ENCODE measurements around the gene RPS6KB2. TPM values are rescaled to one million over a fixed set of nuclear protein-coding genes. Genes with fewer than 3 reads are reported as not detected.

Gene RPS6KB2
- polyA plus RNA-seq, 4 donors, result 39.0 to 88.1 (median 74.3) TPM

DNA sequence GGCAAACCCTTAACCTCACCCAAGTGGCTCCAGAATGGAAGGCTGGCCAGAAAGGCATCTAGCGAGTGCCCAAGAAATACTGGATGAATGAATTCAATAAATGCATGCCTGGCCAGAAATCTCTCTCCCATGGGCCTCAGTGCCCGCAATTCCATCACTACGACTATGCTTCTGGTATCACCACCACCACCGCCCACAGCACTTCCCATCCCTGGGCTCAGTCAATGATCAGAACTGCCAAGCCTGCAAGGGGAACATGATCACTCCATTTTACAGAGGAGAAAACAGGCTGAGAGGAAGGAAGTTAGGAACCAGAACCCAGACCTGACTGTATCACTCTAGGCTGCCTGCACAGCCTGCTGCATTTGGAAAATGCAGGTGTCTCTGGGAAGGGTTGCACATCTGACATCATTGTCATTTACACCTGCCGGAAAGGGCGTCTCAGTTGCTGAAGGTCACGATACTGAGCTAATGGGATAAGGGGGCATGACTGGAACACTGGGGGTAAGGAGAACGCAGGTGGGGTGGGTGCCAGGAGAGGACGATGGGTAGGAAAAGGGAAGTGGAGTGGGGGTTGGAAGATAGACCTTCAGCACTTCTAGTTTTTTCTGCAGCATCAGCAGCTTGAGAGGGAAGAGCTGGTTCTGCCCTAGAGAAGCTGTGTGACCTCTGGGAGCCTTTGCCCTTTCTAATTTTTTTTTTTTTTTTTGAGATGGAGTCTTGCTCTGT lies 21.0 kb downstream of the RPS6KB2 start:
- peaks cover 0 to 4% (median 2%) of the 10 kb centered on the region in 3 donors for H3K4me1 ChIP-seq (ENCODE audit: control insufficient read depth in 3 of 3, insufficient read depth in 2 of 3, low read depth in 1 of 3, low read length in 2 of 3)
- DNase-seq (no peak), FAIRE-seq (no peak)
- H3K4me3 ChIP-seq (ENCODE audit: low read depth in 1 of 3, low read length in 3 of 3), result no peak overlapping the region
- H3K9me3 ChIP-seq (ENCODE audit: control insufficient read depth in 2 of 2, insufficient read depth in 1 of 2, low read depth in 1 of 2, low read length in 1 of 2), result no peaks in the 10 kb centered on the region
- H3K27me3 ChIP-seq (ENCODE audit: control insufficient read depth in 3 of 3, insufficient read depth in 3 of 3, low read length in 3 of 3), result no peaks in the 10 kb centered on the region
- peaks cover 0 to 2% (median 0%) of the 10 kb centered on the region in 3 donors for H3K36me3 ChIP-seq (ENCODE audit: control insufficient read depth in 3 of 3, insufficient read depth in 2 of 3, low read depth in 1 of 3, low read length in 3 of 3)
- 45 to 58% (median 49%) methylated on average over 9 of the region's 9 CpGs for WGBS, 3 donors
- peak overlapping the region in 1 of 3 donors; percentile 1 for H3K27ac ChIP-seq (ENCODE audit: low read depth in 1 of 3, low read length in 2 of 3)

DNA sequence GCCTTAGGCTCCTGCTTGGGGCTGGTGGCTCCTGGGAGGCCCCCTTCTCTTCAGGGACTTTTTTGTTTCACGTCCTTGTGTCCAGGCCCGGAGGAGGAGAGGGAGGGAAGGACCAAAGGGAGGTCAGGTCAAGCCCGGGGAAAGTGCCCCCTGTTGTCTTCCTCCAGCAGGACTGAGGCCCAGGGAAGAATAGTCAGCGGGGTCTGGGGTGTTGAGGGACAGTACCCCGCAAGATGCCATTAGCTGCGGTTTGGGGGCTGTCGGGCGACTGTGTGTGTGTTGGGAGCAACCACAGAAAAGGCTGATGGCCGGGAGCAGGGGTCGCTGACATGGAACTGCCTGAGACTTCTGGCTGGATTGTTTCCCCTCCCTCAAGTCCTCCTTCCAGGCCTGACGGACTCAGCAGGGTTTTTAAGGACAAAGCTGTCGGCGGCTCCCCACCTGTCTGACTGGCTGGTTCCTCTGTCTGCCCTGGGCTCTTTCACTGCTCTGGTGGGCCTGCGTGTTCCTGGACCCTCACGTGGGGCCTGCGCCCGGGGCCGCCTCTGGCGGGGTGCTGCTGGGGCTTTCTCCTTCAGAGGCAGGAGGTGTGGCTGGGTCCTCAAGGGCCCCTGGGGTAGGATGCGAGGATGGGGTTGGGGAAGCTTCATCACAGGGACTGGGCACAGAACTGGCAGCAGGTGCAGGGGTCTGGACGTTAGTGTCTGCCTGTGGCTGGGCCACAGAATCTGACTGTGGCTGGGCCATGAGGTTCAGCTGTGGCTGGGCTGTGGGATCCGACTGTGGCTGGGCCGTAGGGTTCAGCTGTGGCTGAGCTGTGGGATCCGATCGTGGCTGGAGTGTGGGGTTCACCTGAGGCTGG lies 22.7 kb downstream of the RPS6KB2 start:
- H3K9me3 ChIP-seq (ENCODE audit: control insufficient read depth in 2 of 2, insufficient read depth in 1 of 2, low read depth in 1 of 2, low read length in 1 of 2), result no peaks in the 10 kb centered on the region
- no peaks in the 10 kb centered on the region for H3K36me3 ChIP-seq (ENCODE audit: control insufficient read depth in 3 of 3, insufficient read depth in 2 of 3, low read depth in 1 of 3, low read length in 3 of 3)
- FAIRE-seq (no peak), DNase-seq (no peak)
- H3K4me3 ChIP-seq (ENCODE audit: low read depth in 1 of 3, low read length in 3 of 3), result no peak overlapping the region
- no peaks in the 10 kb centered on the region for H3K27me3 ChIP-seq (ENCODE audit: control insufficient read depth in 3 of 3, insufficient read depth in 3 of 3, low read length in 3 of 3)
- no peak overlapping the region for H3K27ac ChIP-seq (ENCODE audit: low read depth in 1 of 3, low read length in 2 of 3)
- no peaks in the 10 kb centered on the region for H3K4me1 ChIP-seq (ENCODE audit: control insufficient read depth in 3 of 3, insufficient read depth in 2 of 3, low read depth in 1 of 3, low read length in 2 of 3)
- 89 to 95% (median 90%) methylated on average over 25 of the region's 25 CpGs for WGBS, 3 donors

DNA sequence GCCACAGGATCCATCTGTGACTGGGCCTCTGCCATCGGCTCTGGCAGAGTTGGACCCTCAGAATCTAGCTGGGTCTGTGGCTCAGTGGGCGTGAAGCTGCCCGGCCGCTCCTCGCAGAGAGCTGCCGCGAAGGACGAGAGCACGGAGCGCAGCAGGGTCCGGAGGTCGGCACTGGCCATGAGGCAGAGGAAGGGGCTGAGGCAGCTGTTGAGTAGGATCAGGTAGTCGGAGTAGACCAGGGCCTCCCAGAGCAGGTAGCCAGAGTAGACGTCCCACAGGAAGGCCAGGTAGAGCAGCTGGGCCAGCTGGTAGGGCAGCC lies 23.3 kb downstream of the RPS6KB2 start:
- Histone ChIP-seq H3K27me3 (ENCODE audit: control insufficient read depth in 3 of 3, insufficient read depth in 3 of 3, low read length in 3 of 3) (peaks cover 0 to 3% (median 0%) of the 10 kb centered on the region in 3 donors), H3K9me3 (ENCODE audit: control insufficient read depth in 2 of 2, insufficient read depth in 1 of 2, low read depth in 1 of 2, low read length in 1 of 2) (no peaks in the 10 kb centered on the region), H3K36me3 (ENCODE audit: control insufficient read depth in 3 of 3, insufficient read depth in 2 of 3, low read depth in 1 of 3, low read length in 3 of 3) (no peaks in the 10 kb centered on the region), H3K4me3 (ENCODE audit: low read depth in 1 of 3, low read length in 3 of 3) (no peak overlapping the region), H3K27ac (ENCODE audit: low read depth in 1 of 3, low read length in 2 of 3) (no peak overlapping the region), H3K4me1 (ENCODE audit: control insufficient read depth in 3 of 3, insufficient read depth in 2 of 3, low read depth in 1 of 3, low read length in 2 of 3) (no peaks in the 10 kb centered on the region)
- DNase-seq (no peak), FAIRE-seq (no peak)
- 90 to 94% (median 92%) methylated on average over 14 of the region's 14 CpGs for WGBS, 3 donors

DNA sequence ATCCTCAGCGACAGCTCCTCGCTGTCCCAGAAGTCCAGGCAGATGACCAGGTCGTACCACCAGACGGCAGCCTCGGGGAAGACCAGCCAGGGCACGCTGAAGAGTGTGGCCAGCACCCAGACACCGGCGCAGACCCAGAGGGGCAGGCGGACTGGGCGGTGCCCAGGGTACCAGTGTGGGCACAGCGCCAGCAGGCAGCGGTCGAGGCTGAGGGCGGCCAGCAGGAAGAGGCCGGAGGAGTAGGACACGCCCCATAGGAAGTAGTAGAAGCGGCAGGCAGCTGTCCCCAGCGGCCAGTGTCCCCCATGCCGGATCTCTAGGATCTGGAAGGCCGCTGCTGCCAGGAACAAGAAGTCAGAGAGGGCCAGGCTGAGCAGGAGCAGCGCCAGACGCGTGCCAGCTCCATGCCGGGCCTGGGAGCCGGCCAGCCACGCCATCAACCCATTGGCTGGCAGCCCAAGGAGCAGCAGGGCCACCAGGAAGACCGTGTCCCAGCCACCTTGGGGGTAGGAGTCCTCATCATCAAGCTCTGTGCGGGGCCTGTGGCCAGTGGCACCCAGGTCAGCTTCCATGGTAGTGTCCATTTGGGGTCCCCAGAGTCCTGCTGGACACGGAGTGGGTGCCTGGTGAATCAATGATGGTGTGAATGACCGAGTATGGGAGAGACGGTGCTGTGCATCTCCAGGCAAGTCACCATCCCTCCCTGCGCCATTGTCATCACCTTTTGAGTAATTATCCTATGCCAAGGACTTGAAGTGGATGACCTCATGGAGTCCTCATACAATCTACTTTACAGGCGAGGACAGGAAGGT lies 24.1 kb downstream of the RPS6KB2 start, which contains the start of gene GPR152:
GPR152 (minus strand) TSS at position 589 of the 812 bp plus-strand sequence; CDS start at position 584, 5 bp downstream.
- no peak for DNase-seq
- no peaks in the 10 kb centered on the region for H3K36me3 ChIP-seq (ENCODE audit: control insufficient read depth in 3 of 3, insufficient read depth in 2 of 3, low read depth in 1 of 3, low read length in 3 of 3)
- no peaks in the 10 kb centered on the region for H3K4me1 ChIP-seq (ENCODE audit: control insufficient read depth in 3 of 3, insufficient read depth in 2 of 3, low read depth in 1 of 3, low read length in 2 of 3)
- WGBS, 3 donors, result 82 to 84% (median 83%) methylated on average over 33 of the region's 33 CpGs
- no peak within 1 kb of the TSS for H3K27ac ChIP-seq (ENCODE audit: low read depth in 1 of 3, low read length in 2 of 3)
- H3K27me3 ChIP-seq (ENCODE audit: control insufficient read depth in 3 of 3, insufficient read depth in 3 of 3, low read length in 3 of 3), result peaks cover 0 to 3% (median 0%) of the 10 kb centered on the region in 3 donors
- H3K9me3 ChIP-seq (ENCODE audit: control insufficient read depth in 2 of 2, insufficient read depth in 1 of 2, low read depth in 1 of 2, low read length in 1 of 2), result no peaks in the 10 kb centered on the region
- FAIRE-seq, result no peak
- H3K4me3 ChIP-seq (ENCODE audit: low read depth in 1 of 3, low read length in 3 of 3), result no peak within 1 kb of the TSS

DNA sequence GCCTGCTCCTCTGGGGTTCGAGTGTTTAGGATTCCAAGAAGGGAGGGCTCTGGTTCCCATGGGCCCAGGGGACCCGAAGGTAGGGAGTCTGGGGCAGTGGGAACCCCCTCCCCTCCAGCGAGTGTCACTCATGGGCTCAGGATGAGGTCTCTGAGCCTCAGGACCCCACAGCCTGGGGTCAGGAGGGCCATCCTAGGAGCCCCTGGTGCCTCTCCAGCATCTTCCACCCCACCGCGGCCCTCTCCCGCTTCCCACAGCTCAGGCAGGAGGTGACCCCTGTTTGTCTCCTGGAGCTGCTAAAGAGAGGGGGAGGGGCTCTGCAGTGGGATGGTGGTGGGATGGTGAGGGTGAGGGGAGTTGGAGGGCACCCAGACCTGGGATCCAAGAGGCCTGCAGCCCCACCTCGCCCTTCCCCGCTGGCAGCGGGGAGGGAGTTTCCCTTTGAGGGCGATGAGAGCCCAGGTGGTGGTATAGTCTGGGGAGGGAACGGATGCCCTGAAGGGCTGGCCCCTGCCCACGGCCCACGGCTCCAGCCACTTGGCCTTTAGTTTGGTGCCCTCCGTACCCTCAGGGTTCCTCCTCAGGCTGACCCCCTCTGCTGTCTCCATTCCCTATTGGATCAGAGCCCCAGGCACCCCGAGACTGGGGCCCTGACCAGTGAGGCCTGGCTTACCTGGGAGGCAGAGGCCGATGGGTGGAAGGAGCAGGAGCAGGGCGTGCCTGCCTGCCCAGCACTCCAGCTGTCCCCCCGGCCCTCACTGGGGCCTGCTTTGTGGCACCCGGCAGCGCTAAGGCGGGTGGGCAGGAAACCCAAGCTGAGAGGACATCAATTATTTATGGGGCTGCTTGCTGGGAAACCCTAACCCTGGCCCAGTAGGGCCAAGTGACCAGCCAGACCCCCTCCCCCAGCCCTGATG lies 25.8 kb downstream of the RPS6KB2 start:
- Histone ChIP-seq H3K4me3 (ENCODE audit: low read depth in 1 of 3, low read length in 3 of 3) (no peak overlapping the region), H3K27me3 (ENCODE audit: control insufficient read depth in 3 of 3, insufficient read depth in 3 of 3, low read length in 3 of 3) (peaks cover 0 to 3% (median 0%) of the 10 kb centered on the region in 3 donors), H3K4me1 (ENCODE audit: control insufficient read depth in 3 of 3, insufficient read depth in 2 of 3, low read depth in 1 of 3, low read length in 2 of 3) (no peaks in the 10 kb centered on the region), H3K36me3 (ENCODE audit: control insufficient read depth in 3 of 3, insufficient read depth in 2 of 3, low read depth in 1 of 3, low read length in 3 of 3) (peaks cover 0 to 2% (median 0%) of the 10 kb centered on the region in 3 donors), H3K27ac (ENCODE audit: low read depth in 1 of 3, low read length in 2 of 3) (no peak overlapping the region), H3K9me3 (ENCODE audit: control insufficient read depth in 2 of 2, insufficient read depth in 1 of 2, low read depth in 1 of 2, low read length in 1 of 2) (no peaks in the 10 kb centered on the region)
- no peak for DNase-seq
- FAIRE-seq, result no peak
- 92% methylated on average over 21 of the region's 21 CpGs for WGBS, 3 donors

DNA sequence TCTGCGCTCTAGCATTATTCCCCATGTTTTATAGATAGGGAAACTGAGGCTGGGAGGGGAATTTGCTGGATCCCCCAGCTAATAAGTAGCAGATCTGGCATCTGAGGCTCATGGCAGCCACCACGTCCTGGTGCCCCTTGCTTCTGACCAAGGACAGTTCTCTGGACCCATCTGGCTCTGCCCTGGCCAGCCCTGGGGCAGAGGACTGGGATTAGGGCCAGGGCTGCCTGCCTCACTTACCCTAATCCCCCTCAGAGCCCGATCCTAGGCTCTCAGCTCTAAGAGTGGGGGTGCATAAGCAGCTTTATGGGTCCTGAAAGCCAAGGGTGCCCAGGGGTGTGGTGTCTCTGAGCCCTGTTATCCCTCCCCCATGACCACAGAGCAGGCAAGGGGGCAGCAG lies 26.8 kb downstream of the RPS6KB2 start, which contains the start of gene CABP4:
CABP4 (plus strand) TSS at position 301 of the 400 bp plus-strand sequence; CDS start at position 371, 70 bp downstream.
- FAIRE-seq (no peak), DNase-seq (no peak)
- H3K27ac ChIP-seq (ENCODE audit: low read depth in 1 of 3, low read length in 2 of 3), result no peak within 1 kb of the TSS
- no peaks in the 10 kb centered on the region for H3K9me3 ChIP-seq (ENCODE audit: control insufficient read depth in 2 of 2, insufficient read depth in 1 of 2, low read depth in 1 of 2, low read length in 1 of 2)
- H3K4me1 ChIP-seq (ENCODE audit: control insufficient read depth in 3 of 3, insufficient read depth in 2 of 3, low read depth in 1 of 3, low read length in 2 of 3), result no peaks in the 10 kb centered on the region
- H3K27me3 ChIP-seq (ENCODE audit: control insufficient read depth in 3 of 3, insufficient read depth in 3 of 3, low read length in 3 of 3), result peaks cover 0 to 3% (median 0%) of the 10 kb centered on the region in 3 donors
- H3K36me3 ChIP-seq (ENCODE audit: control insufficient read depth in 3 of 3, insufficient read depth in 2 of 3, low read depth in 1 of 3, low read length in 3 of 3), result peaks cover 0 to 2% (median 0%) of the 10 kb centered on the region in 3 donors
- H3K4me3 ChIP-seq (ENCODE audit: low read depth in 1 of 3, low read length in 3 of 3), result no peak within 1 kb of the TSS
- 89 to 95% (median 89%) methylated on average over 3 of the region's 3 CpGs for WGBS, 3 donors

DNA sequence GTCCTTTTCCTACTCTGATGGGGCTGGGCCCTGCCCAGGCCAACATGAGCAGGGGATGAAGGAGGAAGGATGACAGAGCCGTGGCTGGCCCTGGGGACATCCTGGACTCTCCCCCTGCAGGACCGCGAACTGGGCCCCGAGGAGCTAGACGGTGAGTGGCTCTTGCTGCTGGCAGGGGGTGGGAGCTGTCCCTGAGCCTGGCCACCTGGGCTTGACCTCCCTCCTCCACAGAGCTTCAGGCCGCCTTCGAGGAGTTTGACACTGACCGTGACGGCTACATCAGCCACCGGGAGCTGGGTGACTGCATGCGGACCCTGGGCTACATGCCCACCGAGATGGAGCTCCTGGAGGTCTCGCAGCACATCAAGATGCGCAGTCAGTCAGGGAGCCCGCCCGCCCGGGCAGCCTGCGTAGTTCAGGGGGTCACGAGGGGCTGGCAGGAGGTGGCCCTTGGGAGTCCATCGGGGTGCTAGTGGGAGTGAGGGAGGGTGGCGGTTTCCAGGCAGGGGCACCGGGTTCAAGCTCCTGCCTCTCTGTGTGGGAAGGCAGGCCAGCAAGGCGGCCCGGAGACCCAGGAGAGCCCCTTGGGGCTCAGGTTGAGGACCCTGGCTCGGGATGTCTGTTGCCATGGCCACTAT lies 27.9 kb downstream of the RPS6KB2 start:
- H3K4me3 ChIP-seq (ENCODE audit: low read depth in 1 of 3, low read length in 3 of 3), result no peak overlapping the region
- peaks cover 0 to 3% (median 0%) of the 10 kb centered on the region in 3 donors for H3K27me3 ChIP-seq (ENCODE audit: control insufficient read depth in 3 of 3, insufficient read depth in 3 of 3, low read length in 3 of 3)
- no peak for FAIRE-seq
- 87 to 89% (median 89%) methylated on average over 21 to 25 of the region's 25 CpGs for WGBS, 3 donors
- DNase-seq, result no peak
- no peak overlapping the region for H3K27ac ChIP-seq (ENCODE audit: low read depth in 1 of 3, low read length in 2 of 3)
- H3K4me1 ChIP-seq (ENCODE audit: control insufficient read depth in 3 of 3, insufficient read depth in 2 of 3, low read depth in 1 of 3, low read length in 2 of 3), result no peaks in the 10 kb centered on the region
- H3K36me3 ChIP-seq (ENCODE audit: control insufficient read depth in 3 of 3, insufficient read depth in 2 of 3, low read depth in 1 of 3, low read length in 3 of 3), result peaks cover 0 to 2% (median 0%) of the 10 kb centered on the region in 3 donors
- H3K9me3 ChIP-seq (ENCODE audit: control insufficient read depth in 2 of 2, insufficient read depth in 1 of 2, low read depth in 1 of 2, low read length in 1 of 2), result no peaks in the 10 kb centered on the region

Data from small intestine (tissue), 7 donors.